Amniotic stem cell (primary cell): ENCODE data around the gene EXOC3L1.
A peak's percentile ranks its signal among the peaks of the same experiment; 100 is the strongest.

Experiments used
- DNase-seq: peaks from one replicate; lab custom pipeline; 2025; lab: John Stamatoyannopoulos, UW

Gene EXOC3L1, protein sequence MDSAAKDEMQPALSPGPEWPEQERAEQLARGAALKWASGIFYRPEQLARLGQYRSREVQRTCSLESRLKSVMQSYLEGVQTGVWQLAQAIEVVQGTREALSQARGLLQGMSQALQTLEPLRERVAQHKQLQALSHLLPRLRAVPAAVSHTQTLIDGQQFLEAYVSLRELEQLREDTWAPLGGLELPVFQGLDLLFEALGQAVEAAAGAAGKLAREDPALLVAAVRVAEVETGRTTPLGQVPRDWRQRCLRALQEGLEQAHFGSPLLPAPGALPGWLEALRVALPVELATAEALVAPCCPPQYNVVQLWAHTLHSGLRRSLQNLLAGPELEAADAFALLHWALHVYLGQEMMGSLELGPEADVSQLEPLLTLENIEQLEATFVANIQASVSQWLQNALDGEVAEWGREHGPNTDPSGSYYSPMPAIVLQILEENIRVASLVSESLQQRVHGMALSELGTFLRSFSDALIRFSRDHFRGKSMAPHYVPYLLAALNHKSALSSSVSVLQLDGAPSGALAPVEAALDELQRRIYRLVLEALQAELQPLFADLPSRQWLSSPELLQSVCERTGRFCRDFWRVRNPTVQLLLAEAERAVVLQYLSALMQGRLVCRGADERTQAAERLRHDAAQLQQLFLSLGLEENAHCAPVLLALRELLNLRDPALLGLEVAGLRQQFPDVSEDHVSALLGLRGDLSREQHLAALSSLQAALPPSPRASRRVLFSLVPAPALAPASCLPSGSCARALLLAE

GRCh38 chr16:67190041-67190440 lies at the start of gene EXOC3L1:
Gene EXOC3L1 (minus strand): TSS chr16:67190136. CDS start chr16:67189676, 460 bp downstream.
- no peak for DNase-seq

DNA sequence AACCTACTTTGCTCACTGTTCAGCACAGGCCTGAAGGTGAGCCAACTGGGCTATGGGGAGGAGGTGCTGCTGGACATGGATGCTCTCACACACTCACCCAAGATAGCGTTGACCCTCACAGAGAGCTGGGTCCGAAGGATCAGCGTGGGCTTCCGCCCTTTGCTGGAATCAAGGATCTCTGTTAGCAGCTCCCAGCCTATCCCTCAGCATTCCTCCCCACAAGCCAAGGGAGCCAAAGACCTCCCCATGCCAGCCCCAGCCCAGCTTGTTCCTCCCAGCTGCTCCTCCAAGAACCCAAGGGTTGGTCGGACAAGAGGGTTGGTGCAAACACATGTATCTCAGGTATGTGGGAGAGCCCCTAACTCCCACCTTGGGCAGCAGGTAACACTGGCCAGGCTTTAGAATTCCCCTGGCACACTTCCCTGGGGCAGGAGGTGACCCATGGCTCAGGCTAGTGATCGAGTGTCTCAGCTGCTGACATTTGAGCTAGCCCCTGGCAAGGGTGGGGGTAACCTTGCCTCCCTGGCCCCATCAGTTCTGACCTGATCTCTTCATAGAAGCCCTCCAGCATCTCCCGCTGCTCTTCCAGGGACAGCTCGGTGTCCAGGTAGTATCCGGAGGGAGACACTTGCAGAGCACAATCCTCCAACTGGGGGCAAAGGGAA lies 49.0 kb upstream of the EXOC3L1 start:
- no peak for DNase-seq

GRCh38 chr16:67238278-67238575 lies 48.3 kb upstream of the EXOC3L1 start:
- no peak for DNase-seq

DNA sequence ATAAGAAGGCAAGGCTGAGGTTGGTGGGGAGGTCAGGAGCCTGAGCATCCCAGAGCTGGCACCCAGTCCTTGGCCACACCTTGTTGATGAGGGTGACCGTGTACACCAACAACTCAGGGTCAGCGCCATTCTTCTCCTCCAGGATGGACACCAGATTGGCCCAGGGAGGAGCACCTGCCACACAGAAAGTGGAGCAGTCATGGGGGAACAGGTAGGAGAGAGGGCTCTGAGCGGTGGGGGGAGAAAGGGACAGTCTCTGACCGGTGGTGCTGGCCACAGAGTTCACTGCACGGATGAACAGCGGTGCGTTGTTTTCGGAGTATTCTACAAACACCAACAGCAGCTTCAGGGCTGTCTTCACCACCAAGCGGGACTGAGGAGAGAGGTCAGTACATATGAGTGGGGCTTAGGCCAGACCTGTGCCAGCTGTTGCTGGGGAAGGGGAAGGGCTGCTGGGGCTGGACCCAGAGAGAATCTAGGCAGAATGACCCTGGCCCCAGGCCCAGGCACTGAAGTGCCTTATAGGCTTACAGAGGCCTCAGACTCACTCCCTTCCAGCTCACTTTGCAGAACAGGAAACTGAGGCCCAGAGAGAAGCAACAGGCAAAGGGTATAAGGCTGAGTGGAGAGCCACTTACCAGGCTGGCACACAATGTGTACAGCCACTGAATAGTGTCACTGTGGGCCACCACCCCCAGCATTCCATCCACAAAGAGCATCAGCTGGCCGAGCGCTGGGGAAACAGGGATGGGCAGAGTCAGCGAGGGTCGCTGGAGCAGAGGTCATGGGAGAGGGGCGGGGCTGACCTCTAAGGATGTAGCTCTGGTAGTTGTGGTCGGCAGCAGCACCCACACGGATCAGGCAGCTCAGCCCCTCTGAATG lies 47.7 kb upstream of the EXOC3L1 start:
- DNase-seq = no peak

DNA sequence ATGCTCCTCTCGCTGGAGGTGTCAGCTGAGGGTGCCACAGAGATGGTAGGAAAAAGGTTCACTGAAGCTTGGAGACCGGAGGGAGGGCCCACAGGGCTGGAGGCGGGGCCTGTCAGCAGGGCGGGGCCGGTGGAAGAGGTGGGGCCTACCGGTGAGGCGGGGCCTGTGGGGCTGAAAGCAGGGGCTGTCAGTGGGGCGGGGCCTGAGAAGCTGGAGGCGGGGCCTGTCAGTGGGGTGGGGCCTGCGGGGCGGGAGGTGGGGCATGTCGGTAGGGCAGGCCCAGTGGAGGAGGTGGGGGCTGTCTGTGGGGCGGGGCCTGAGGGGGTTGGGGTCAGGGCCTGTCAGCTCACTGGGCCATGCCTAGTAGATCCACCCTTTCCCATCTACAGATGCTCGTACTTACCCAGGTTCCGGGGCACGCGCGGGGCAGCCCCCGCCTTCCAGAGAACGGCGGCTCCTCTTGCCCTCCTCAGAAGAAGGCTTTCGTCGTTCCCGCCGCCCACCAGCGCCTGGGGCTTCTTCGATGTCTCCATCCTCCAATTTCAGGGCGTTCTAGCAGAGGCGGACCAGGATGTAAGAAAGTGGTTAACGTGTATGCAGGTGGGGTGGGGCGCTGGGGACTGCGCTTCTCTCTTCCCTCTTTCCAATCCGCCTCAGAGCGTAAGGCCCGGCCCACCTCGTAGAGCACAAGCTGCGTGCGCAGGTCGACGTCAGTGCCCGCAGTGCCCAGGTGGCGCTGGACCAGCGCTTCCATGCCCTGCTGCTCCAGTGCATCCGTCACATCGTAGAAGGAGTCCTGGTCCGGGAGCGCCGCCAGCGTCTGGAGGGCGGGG lies 46.8 kb upstream of the EXOC3L1 start:
- DNase-seq = no peak

- no peak for DNase-seq
Measured at GRCh38 chr16:67235816-67236562, 46.1 kb upstream of the EXOC3L1 start.

GRCh38 chr16:67234180-67234597 lies 44.3 kb upstream of the EXOC3L1 start:
- DNase-seq = no peak

DNA sequence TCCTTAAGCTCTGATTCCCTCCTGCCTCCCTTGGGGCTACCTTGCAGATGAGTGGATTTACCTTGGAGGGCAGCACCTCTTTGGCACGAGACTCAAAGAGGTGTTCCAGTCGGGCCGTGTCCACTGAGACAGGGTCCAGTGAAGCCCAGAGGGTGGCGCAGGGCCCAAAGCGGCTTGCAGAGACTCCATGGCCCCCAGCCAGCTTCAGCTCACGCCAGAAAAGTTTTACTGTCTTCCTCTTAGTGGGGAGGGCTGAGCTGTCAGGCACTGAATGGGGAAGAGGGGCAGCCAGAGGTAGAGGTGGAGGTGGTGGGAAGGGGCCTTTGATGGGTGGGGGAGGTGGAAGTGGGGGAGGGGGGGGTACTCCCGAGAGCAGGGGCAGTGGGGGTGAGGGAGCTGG lies 43.7 kb upstream of the EXOC3L1 start:
- DNase-seq = no peak

- DNase-seq = no peak
Measured at GRCh38 chr16:67230809-67231660, 41.1 kb upstream of the EXOC3L1 start.

DNA sequence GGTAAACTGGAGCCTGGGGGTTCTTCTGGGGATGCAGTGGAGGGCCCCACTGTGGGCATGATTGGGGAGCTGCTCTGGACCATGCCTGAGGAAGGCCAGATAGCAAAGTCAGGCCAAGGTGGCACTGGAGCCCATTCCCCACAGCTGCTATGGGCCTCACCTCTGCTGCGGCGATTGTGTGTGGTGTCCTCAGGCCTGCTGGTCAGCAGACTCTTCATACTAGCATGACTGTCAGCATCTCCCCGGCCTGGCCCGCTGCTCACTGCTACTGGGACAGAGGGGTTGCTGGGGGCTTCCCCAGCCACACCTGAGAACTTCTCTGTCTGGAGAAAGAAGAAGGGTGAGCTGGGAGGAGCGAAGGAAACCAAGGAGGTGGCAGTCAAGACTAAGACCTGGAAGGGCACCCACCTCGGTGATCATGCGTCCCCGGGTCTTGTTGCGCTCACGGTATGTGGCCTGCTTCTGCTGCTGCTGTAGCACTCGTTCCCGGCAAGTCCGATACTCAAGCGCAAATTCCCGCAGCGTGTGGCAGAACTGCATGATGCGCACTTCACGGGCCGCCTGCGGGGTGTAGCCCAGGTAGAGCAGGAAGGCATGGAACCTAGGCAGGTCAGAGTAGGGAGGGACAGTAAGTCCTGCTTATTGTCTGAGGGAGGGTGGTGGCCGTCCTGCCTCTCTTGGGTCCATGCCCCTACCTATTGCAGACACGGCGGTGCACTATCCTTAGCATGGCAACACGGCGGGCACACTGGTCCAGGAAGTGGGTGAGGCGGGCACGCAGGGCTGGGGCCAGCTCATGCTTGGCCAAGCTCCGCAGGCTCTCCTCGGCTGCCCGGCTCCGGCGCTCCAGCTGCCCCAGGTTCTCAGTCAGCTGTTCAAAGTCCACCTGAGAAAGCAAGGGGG lies 40.2 kb upstream of the EXOC3L1 start:
- DNase-seq = no peak

- DNase-seq = no peak
Measured at GRCh38 chr16:67228905-67229304, 39.0 kb upstream of the EXOC3L1 start.

DNA sequence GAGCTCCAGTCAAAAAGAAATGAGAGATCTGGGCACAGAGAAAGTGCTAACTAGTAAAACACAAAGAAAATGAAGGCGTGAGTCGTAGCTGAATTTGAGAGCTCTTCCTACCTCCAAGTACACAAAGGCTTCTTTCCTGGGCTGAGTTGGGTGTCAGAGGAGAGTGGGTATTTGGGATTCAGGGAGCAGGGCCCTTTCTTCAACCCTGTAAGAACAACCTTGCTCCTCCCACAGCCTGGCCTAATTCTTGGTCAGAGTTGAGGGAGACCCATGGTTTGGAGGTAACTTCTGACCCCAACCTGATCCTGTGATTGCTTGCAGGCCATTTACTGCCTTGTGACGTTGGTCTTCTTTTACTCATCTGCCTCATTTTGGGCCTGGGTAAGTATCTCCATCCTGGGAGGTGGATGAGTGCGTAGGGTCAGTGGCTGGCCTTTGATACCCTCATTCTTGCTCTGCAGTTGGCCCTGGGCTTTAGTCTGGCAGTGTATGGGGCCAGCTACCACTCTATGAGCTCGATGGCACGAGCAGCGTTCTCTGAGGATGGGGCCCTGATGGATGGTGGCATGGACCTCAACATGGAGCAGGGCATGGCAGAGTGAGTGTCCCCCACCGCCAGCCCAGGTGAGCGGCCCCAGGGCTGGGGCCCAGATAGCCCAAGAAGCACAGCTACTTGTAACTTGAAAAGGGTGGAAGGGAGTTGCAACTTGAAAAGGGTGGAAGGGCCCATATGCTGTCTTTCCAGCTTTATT lies 38.3 kb upstream of the EXOC3L1 start:
- no peak for DNase-seq

DNA sequence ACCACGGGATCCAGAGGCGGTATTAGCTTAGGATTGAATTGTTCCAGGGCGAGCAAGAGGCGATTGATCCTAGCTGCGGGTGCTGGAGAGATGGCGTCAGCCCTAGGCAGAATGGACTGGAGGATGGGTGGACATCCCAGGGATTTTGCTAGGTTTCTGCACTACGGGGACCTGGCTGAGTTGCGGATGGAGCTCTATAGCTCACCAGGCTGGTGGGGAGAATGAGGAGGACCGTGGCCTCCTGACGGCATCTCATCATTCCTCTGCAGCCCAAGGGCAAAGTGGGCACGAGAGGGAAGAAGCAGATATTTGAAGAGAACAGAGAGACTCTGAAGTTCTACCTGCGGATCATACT lies 37.6 kb upstream of the EXOC3L1 start:
- no peak for DNase-seq

DNA sequence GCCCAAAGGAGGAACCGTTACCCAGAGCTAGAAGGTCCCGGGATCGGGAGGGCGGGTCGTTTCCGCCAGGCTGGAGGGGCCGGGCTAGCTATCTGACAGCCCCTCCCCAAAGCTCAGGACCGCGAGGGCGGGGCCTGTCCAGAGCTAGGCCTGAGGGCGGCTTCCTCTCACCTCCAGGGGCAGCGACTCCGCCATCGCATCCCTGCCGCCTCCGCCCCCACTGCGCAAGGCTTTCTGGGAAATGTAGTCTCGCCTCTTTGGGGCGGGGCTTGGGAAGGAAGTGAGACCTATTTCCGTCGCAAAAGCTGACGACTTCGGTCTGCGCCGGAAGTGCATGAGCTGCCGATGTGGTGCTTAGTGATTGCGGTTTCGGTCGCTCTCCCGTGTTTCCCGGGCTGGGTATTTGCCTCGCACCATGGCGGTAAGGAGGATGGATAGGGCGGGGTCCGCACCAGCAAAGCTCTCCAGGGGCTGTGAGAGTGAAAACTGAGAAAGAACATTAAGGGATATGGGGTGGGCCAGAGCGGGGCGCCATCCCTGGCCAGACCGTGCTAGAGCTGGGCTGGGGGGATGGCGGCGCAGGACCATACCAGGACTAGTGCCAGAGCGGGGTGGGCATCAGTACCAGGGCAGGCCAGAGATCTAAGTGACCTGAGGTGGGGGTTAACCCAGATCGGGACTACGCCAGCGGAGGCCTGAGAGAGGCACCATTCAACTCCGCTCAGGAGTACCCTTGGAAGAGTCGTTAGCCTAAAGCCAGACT lies 37.0 kb upstream of the EXOC3L1 start, which contains the start of gene TMEM208:
TSS of gene TMEM208 (plus strand) at position 327 of the 763 bp plus-strand sequence. CDS start at position 416, 89 bp downstream.
- DNase-seq = peak; percentile 92

- DNase-seq = no peak
Measured at GRCh38 chr16:67226295-67226803, 36.4 kb upstream of the EXOC3L1 start.

DNA sequence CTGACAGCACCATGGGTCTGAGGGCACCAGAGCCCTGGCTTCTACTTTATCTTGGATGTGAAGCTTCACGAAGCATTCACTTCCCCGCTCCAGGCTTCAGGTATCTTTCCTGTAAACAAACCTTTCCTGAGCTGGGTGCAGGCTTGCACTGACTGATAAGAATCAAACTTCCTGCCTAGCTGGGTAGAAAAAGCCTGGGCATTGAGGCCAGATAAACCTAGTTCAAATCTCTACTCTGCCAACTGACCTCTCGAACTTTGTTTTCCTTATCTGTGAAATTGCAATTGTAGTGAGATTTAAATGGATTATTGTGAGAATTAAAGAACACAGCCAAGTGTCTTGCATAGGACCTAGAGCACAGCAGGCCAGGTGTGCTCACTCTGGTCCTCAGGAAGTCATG lies 34.1 kb upstream of the EXOC3L1 start:
- DNase-seq = no peak
